Brain microvascular endothelial cell (primary cell): ENCODE data around the gene MTCP1.

Source experiments
- DNase-seq: peaks from one replicate; pipeline ENCODE4 v3.0.0-alpha.2; 2020
- H3K27ac ChIP-seq: fragments of 250-450 bp; sonication (Bioruptor Pico); 2 replicates; pipeline ENCODE4 v1.5.1; 2020; ENCODE audit warnings: mild to moderate bottlenecking, moderate library complexity
- H3K27me3 ChIP-seq: fragments of 250-450 bp; sonication (Bioruptor Pico); replicated peaks from 2 replicates; pipeline ENCODE4 v1.5.1; 2020; ENCODE audit warnings: mild to moderate bottlenecking
- H3K36me3 ChIP-seq: fragments of 250-450 bp; sonication (Bioruptor Pico); replicated peaks from 2 replicates; pipeline ENCODE4 v1.5.1; 2020; ENCODE audit warnings: mild to moderate bottlenecking
- H3K4me3 ChIP-seq: 2 replicates; pipeline ENCODE4 v1.5.1; 2011; ENCODE audit warnings: low read depth, mild to moderate bottlenecking, control low read depth, low read length, moderate library complexity
- CTCF ChIP-seq: IDR thresholded peaks from 2 replicates; pipeline ENCODE4 v1.5.1; 2011; ENCODE audit warnings: low read depth, mild to moderate bottlenecking, moderate library complexity, low read length, control low read depth, inconsistent platforms; ENCODE audit errors: missing control alignments
- in situ Hi-C: cut with HindIII; loops from 2 replicates; pipeline ENCODE4 v1.10.0; 2017; ENCODE audit warnings: low sequenced_read_pairs, low pct_ligation_motif_present

Gene MTCP1

GRCh38 chrX:155070663-155070974 lies 317 bp downstream of the MTCP1 start:
- H3K27ac ChIP-seq: peak overlapping the region; percentile 42
- no peaks in the 10 kb centered on the region for H3K27me3 ChIP-seq
- no peak for DNase-seq
- no peak for TF ChIP-seq CTCF
- in situ Hi-C loops: no loop called here
- no peaks in the 10 kb centered on the region for H3K36me3 ChIP-seq
- peak overlapping the region; percentile 68 for H3K4me3 ChIP-seq

- TF ChIP-seq CTCF: no peak
- in situ Hi-C loops: no loop called here
- Histone ChIP-seq H3K27me3 (no peaks in the 10 kb centered on the region), H3K36me3 (no peaks in the 10 kb centered on the region), H3K4me3 (peak overlapping the region; percentile 68), H3K27ac (no peak overlapping the region)
- no peak for DNase-seq
These were observed 898 bp downstream of the MTCP1 start for GRCh38 chrX:155070038-155070437.

GRCh38 chrX:155069414-155069813 lies 1.5 kb downstream of the MTCP1 start:
- Histone ChIP-seq H3K4me3 (peak overlapping the region; percentile 68), H3K27ac (no peak overlapping the region), H3K27me3 (no peaks in the 10 kb centered on the region), H3K36me3 (no peaks in the 10 kb centered on the region)
- no peak for TF ChIP-seq CTCF
- no peak for DNase-seq
- in situ Hi-C loops: no loop called here

GRCh38 chrX:155068165-155068564 lies 2.8 kb downstream of the MTCP1 start:
- Histone ChIP-seq H3K27ac (no peak overlapping the region), H3K4me3 (no peak overlapping the region), H3K36me3 (no peaks in the 10 kb centered on the region), H3K27me3 (no peaks in the 10 kb centered on the region)
- in situ Hi-C loops: no loop called here
- TF ChIP-seq CTCF: no peak
- DNase-seq: peak; percentile 42

- in situ Hi-C loops: no loop called here
- Histone ChIP-seq H3K4me3 (no peak overlapping the region), H3K27ac (no peak overlapping the region), H3K36me3 (no peaks in the 10 kb centered on the region), H3K27me3 (no peaks in the 10 kb centered on the region)
- DNase-seq: no peak
- no peak for TF ChIP-seq CTCF
These were observed 5.8 kb downstream of the MTCP1 start for GRCh38 chrX:155065035-155065734.

GRCh38 chrX:155061760-155062159 lies 9.2 kb downstream of the MTCP1 start:
- no peaks in the 10 kb centered on the region for H3K36me3 ChIP-seq
- no peak for TF ChIP-seq CTCF
- H3K27me3 ChIP-seq: no peaks in the 10 kb centered on the region
- no peak overlapping the region for H3K4me3 ChIP-seq
- in situ Hi-C loops: no loop called here
- H3K27ac ChIP-seq: no peak overlapping the region
- no peak for DNase-seq
